Hepatocyte (in vitro differentiated cells): ENCODE results near the gene YIPF6. TPM values are rescaled to one million over a fixed set of nuclear protein-coding genes. Genes with fewer than 3 reads are reported as not detected.

Source experiments
- DNase-seq: peaks from one replicate; pipeline ENCODE4 v3.0.0-alpha.2; 2016; ENCODE audit warnings: low spot score
- H2AFZ ChIP-seq: fragments of 200-600 bp; sonication (generic); 2 replicates; pipeline ENCODE4 v1.6.0; 2016; ENCODE audit warnings: antibody characterized with exemption, mild to moderate bottlenecking
- H3K27ac ChIP-seq: fragments of 200-600 bp; sonication (generic); 2 replicates; pipeline ENCODE4 v1.5.1; 2016; ENCODE audit warnings: mild to moderate bottlenecking
- H3K27me3 ChIP-seq: fragments of 200-600 bp; sonication (generic); 2 replicates; pipeline ENCODE4 v1.6.1; 2016
- H3K36me3 ChIP-seq: fragments of 200-600 bp; sonication (generic); replicated peaks from 2 replicates; pipeline ENCODE4 v1.5.1; 2016; ENCODE audit warnings: low read depth; ENCODE audit not compliant: insufficient read depth
- H3K4me1 ChIP-seq: fragments of 200-600 bp; sonication (generic); 2 replicates; pipeline ENCODE4 v1.5.1; 2016; ENCODE audit warnings: mild to moderate bottlenecking, moderate library complexity; ENCODE audit not compliant: insufficient read depth
- H3K4me2 ChIP-seq: fragments of 200-600 bp; sonication (generic); 2 replicates; pipeline ENCODE4 v1.6.0; 2016
- H3K4me3 ChIP-seq: fragments of 200-600 bp; sonication (generic); 2 replicates; pipeline ENCODE4 v1.5.1; 2016; ENCODE audit warnings: mild to moderate bottlenecking
- H3K79me2 ChIP-seq: fragments of 200-600 bp; sonication (generic); 2 replicates; pipeline ENCODE4 v1.6.0; 2017; ENCODE audit warnings: mild to moderate bottlenecking
- H3K9me2 ChIP-seq: fragments of 200-600 bp; sonication (generic); replicated peaks from 2 replicates; pipeline ENCODE4 v1.6.0; 2017; ENCODE audit warnings: mild to moderate bottlenecking; ENCODE audit not compliant: insufficient read depth
- H3K9me3 ChIP-seq: fragments of 200-600 bp; sonication (generic); 2 replicates; pipeline ENCODE4 v1.5.1; 2016; ENCODE audit warnings: low read depth, mild to moderate bottlenecking
- H4K20me1 ChIP-seq: fragments of 200-600 bp; sonication (generic); 2 replicates; pipeline ENCODE4 v1.6.0; 2016; ENCODE audit warnings: mild to moderate bottlenecking; ENCODE audit not compliant: insufficient read depth, poor library complexity, severe bottlenecking
- CTCF ChIP-seq: fragments of 200-600 bp; sonication (generic); IDR thresholded peaks from 2 replicates; pipeline ENCODE4 v1.5.1; 2016; ENCODE audit warnings: antibody characterized with exemption, mild to moderate bottlenecking; ENCODE audit not compliant: poor library complexity
- EZH2 ChIP-seq: fragments of 200-600 bp; sonication (generic); IDR thresholded peaks from 2 replicates; pipeline ENCODE4 v1.6.1; 2016; ENCODE audit warnings: antibody characterized with exemption, mild to moderate bottlenecking, borderline replicate concordance
- EZH2phosphoT487 ChIP-seq: fragments of 200-600 bp; sonication (generic); IDR thresholded peaks from one replicate; pipeline ENCODE4 v1.6.1; 2018; ENCODE audit warnings: antibody characterized with exemption, mild to moderate bottlenecking, low read depth, moderate library complexity; ENCODE audit not compliant: unreplicated experiment, severe bottlenecking
- WGBS: methylation state at CpG from one replicate; pipeline ENCODE4 v1.1.6; 2016; ENCODE audit warnings: low lambda C conversion rate; ENCODE audit errors: missing lambda C conversion rate; 5-methylcytosine and 5-hydroxymethylcytosine counted together
- polyA plus RNA-seq: library from polyadenylated mRNA; unstranded; fragments of >200 nt; fragmentation: Nextera tagmentation; extraction: Ambion mirVana; gene quantifications from 2 replicates; pipeline ENCODE4 v1.2.1, GENCODE V29; 2016
- total RNA-seq: library from RNA; depleted of rRNA; stranded (reverse); fragments of >200 nt; gene quantifications from 2 replicates; pipeline ENCODE4 v1.2.3, GENCODE V29; 2014

YIPF6 gene
- total and polyA plus RNA-seq, 2 experiments from 2014 or later: 45.5 TPM

- H3K36me3 ChIP-seq: no peaks in the 10 kb centered on the region
- no peak for DNase-seq
- H3K27ac ChIP-seq: peak overlapping the region; percentile 27
- no peaks in the 10 kb centered on the region for H3K27me3 ChIP-seq
- no peaks in the 10 kb centered on the region for H4K20me1 ChIP-seq
- no peak overlapping the region for H3K4me2 ChIP-seq
- H3K4me3 ChIP-seq: no peak overlapping the region
- no peaks in the 10 kb centered on the region for H3K79me2 ChIP-seq
- H3K4me1 ChIP-seq: no peaks in the 10 kb centered on the region
- TF ChIP-seq CTCF (no peak), EZH2 (no peak), EZH2phosphoT487 (no peak)
- 74% methylated on average over 3 of the region's 3 CpGs for WGBS
- H3K9me3 ChIP-seq: no peaks in the 10 kb centered on the region
- H3K9me2 ChIP-seq: no peaks in the 10 kb centered on the region
- H2AFZ ChIP-seq: no peak overlapping the region
These were observed 72.4 kb downstream of the YIPF6 start for GRCh38 chrX:68571292-68571609.

GRCh38 chrX:68571610-68572311, 72.9 kb downstream of the YIPF6 start:
- no peaks in the 10 kb centered on the region for H3K36me3 ChIP-seq
- no peaks in the 10 kb centered on the region for H3K9me2 ChIP-seq
- H3K9me3 ChIP-seq: no peaks in the 10 kb centered on the region
- no peak overlapping the region for H2AFZ ChIP-seq
- H3K27ac ChIP-seq: peak overlapping the region; percentile 27
- no peaks in the 10 kb centered on the region for H4K20me1 ChIP-seq
- H3K4me3 ChIP-seq: no peak overlapping the region
- H3K4me1 ChIP-seq: no peaks in the 10 kb centered on the region
- 75% methylated on average over 2 of the region's 2 CpGs for WGBS
- TF ChIP-seq EZH2phosphoT487 (no peak), CTCF (no peak), EZH2 (no peak)
- no peaks in the 10 kb centered on the region for H3K27me3 ChIP-seq
- no peaks in the 10 kb centered on the region for H3K79me2 ChIP-seq
- H3K4me2 ChIP-seq: no peak overlapping the region
- DNase-seq: peak; percentile 23

DNA sequence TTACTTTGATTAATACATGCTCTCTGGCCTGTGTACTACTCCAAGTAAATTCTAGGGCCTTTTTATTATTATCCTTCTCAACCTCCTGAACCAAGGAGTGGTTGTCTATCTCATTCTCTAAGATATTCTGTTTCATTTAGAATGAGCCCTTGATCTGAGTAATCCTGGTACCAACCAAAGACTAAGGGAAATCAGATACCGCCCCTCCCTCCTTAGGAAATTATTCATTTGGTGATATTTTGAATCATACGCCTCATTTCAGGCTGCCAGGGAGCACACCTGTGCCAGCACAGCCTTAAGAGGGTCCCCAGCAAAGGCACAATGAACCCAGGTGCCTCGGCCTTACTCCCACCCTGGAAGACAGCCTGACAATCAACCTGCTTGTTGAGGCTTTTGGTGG, 75.4 kb downstream of the YIPF6 start:
- Histone ChIP-seq H4K20me1 (no peaks in the 10 kb centered on the region), H3K27me3 (no peaks in the 10 kb centered on the region), H3K9me3 (no peaks in the 10 kb centered on the region), H3K9me2 (no peaks in the 10 kb centered on the region), H3K79me2 (no peaks in the 10 kb centered on the region), H3K36me3 (no peaks in the 10 kb centered on the region), H3K4me3 (no peak overlapping the region), H3K27ac (no peak overlapping the region), H3K4me1 (no peaks in the 10 kb centered on the region), H2AFZ (no peak overlapping the region), H3K4me2 (no peak overlapping the region)
- DNase-seq: no peak
- TF ChIP-seq CTCF (no peak), EZH2 (no peak), EZH2phosphoT487 (no peak)
- 72% methylated on average over 3 of the region's 3 CpGs for WGBS

GRCh38 chrX:68579810-68580209, 81.0 kb downstream of the YIPF6 start:
- H3K9me3 ChIP-seq: no peaks in the 10 kb centered on the region
- no peaks in the 10 kb centered on the region for H3K36me3 ChIP-seq
- H3K4me1 ChIP-seq: no peaks in the 10 kb centered on the region
- no peak overlapping the region for H3K27ac ChIP-seq
- TF ChIP-seq CTCF: no peak
- no peak for TF ChIP-seq EZH2phosphoT487
- TF ChIP-seq EZH2: no peak
- H3K4me2 ChIP-seq: no peak overlapping the region
- no peaks in the 10 kb centered on the region for H3K27me3 ChIP-seq
- 95% methylated on average over 3 of the region's 3 CpGs for WGBS
- H3K9me2 ChIP-seq: no peaks in the 10 kb centered on the region
- DNase-seq: no peak
- H4K20me1 ChIP-seq: no peaks in the 10 kb centered on the region
- H3K79me2 ChIP-seq: no peaks in the 10 kb centered on the region
- H3K4me3 ChIP-seq: no peak overlapping the region
- no peak overlapping the region for H2AFZ ChIP-seq
